ENCODE measurements around the gene ATXN1.

Gene ATXN1

DNA sequence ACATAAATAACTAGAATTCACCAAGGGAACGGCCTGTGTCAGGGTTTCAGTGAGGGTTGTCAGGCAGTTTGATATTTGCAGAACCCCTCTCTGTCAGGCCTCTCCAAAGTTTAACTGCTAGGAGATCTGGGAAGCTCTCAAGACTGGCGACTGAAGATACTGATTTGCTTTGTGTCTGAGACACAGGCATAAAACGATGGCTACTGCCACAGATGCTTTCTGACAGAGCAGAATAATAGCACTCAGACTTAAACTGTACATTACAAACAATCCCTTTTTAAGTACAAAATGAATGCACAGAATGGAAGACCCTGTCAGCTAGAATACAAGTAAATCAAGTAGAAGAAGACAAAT is 7.2 kb upstream of the ATXN1 start:
- Histone ChIP-seq H3K4me3 (replicated peaks; ENCODE audit: insufficient read depth, low read length) (no peak overlapping the region), H3K27ac (replicated peaks) (no peak overlapping the region), H3K27me3 (ENCODE audit: insufficient read depth, poor library complexity, severe bottlenecking) (no peaks in the 10 kb centered on the region)
- TF ChIP-seq SPI1 (IDR thresholded peaks at IDR 0.05; ENCODE audit: borderline replicate concordance, low read depth) (no peak), GABPA (IDR thresholded peaks at IDR 0.05; ENCODE audit: low read depth) (no peak), POLR2AphosphoS5 (IDR thresholded peaks at IDR 0.05; ENCODE audit: low read depth) (no peak)
- TF ChIP-seq, protein P1, sequence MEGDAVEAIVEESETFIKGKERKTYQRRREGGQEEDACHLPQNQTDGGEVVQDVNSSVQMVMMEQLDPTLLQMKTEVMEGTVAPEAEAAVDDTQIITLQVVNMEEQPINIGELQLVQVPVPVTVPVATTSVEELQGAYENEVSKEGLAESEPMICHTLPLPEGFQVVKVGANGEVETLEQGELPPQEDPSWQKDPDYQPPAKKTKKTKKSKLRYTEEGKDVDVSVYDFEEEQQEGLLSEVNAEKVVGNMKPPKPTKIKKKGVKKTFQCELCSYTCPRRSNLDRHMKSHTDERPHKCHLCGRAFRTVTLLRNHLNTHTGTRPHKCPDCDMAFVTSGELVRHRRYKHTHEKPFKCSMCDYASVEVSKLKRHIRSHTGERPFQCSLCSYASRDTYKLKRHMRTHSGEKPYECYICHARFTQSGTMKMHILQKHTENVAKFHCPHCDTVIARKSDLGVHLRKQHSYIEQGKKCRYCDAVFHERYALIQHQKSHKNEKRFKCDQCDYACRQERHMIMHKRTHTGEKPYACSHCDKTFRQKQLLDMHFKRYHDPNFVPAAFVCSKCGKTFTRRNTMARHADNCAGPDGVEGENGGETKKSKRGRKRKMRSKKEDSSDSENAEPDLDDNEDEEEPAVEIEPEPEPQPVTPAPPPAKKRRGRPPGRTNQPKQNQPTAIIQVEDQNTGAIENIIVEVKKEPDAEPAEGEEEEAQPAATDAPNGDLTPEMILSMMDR (IDR thresholded peaks at IDR 0.05; ENCODE audit: insufficient read depth, low read length): no peak
- TF ChIP-seq, protein P2, sequence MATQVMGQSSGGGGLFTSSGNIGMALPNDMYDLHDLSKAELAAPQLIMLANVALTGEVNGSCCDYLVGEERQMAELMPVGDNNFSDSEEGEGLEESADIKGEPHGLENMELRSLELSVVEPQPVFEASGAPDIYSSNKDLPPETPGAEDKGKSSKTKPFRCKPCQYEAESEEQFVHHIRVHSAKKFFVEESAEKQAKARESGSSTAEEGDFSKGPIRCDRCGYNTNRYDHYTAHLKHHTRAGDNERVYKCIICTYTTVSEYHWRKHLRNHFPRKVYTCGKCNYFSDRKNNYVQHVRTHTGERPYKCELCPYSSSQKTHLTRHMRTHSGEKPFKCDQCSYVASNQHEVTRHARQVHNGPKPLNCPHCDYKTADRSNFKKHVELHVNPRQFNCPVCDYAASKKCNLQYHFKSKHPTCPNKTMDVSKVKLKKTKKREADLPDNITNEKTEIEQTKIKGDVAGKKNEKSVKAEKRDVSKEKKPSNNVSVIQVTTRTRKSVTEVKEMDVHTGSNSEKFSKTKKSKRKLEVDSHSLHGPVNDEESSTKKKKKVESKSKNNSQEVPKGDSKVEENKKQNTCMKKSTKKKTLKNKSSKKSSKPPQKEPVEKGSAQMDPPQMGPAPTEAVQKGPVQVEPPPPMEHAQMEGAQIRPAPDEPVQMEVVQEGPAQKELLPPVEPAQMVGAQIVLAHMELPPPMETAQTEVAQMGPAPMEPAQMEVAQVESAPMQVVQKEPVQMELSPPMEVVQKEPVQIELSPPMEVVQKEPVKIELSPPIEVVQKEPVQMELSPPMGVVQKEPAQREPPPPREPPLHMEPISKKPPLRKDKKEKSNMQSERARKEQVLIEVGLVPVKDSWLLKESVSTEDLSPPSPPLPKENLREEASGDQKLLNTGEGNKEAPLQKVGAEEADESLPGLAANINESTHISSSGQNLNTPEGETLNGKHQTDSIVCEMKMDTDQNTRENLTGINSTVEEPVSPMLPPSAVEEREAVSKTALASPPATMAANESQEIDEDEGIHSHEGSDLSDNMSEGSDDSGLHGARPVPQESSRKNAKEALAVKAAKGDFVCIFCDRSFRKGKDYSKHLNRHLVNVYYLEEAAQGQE (IDR thresholded peaks at IDR 0.05; ENCODE audit: insufficient replicate concordance, low read depth): no peak
- no peak for DNase-seq (ENCODE audit: low read depth in 1 of 2, low spot score in 1 of 2)

DNA sequence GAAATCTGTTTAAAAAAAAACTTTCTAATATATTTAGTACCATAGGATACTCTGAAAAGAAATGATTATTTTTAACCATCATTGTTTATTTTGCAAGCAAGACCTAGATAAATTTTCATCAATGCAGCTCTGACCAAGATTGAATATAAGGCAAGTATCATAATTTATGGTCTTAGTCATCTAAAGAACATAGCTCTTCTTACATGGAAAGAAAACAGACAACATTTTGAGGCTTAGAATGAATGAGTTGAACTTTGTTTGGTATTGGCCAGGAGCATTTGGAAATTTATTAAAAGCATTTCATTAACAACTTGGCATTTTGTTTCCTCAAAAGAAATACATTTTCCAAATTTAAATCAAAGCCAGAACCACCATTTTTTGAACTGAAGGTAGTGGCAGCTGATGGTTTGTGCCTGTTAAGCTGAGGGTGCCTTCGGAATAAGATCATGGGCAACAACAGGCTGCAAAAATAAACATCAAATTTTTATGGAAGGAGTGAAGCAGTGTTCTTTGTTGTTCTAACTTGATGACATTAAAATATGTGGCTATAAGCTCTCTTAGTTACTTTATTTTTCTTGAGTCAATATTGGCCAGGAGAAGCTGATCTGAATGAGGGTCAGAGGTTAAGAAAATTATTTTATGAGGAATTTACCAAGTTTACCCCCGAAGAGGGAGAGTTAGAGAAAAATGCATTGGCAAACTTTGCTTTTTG is 6.7 kb upstream of the ATXN1 start:
- no peak overlapping the region for H3K4me3 ChIP-seq (replicated peaks; ENCODE audit: insufficient read depth, low read length)
- no peak overlapping the region for H3K27ac ChIP-seq (replicated peaks)
- no peak for DNase-seq (ENCODE audit: low read depth in 1 of 2, low spot score in 1 of 2)
- no peaks in the 10 kb centered on the region for H3K27me3 ChIP-seq (ENCODE audit: insufficient read depth, poor library complexity, severe bottlenecking)
- no peak for TF ChIP-seq SPI1 (IDR thresholded peaks at IDR 0.05; ENCODE audit: borderline replicate concordance, low read depth)
- TF ChIP-seq POLR2AphosphoS5 (IDR thresholded peaks at IDR 0.05; ENCODE audit: low read depth): no peak
- TF ChIP-seq, protein P2 (IDR thresholded peaks at IDR 0.05; ENCODE audit: insufficient replicate concordance, low read depth): no peak

DNA sequence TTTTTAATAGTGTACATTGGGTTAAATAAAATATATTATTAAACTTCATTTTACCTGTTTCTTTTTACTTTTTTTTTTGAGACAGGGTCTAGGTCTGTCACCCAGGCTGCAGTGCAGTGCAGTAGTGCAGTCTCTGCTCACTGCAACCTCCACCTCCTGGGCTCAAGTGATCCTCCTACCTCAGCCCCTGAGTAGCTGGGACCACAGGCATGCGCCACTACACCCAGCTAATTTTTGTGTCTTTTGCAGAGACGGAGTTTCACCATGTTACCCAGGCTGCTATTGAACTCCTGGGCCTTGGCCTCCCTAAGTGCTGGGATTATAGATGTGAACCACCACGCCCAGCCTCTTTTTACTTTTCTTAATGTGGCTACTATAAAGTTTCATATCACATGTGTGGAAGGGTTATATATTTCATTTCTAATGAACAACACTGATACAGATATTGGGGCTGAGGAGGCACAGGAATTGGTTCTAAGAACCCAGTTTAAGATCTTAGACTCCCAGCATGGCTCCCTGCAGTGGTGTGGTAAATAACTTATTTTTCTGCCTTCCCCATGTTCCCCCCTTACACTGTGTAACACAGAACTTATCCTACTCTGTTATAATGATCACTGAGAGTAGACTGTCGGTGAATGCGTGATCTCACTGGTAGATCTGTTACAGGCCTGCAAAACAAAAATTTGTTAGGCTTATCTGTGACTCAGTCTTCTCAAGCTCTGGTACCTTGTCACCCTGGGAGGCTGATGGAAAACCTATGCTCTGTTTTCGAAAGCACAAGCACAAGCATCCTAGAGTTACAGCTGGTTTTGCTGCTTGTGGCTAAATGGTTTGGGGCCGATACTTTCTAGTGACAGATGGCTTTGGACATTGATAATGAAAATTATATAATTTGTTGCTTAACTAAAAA is 5.8 kb upstream of the ATXN1 start:
- TF ChIP-seq POLR2AphosphoS5 (IDR thresholded peaks at IDR 0.05; ENCODE audit: low read depth) (no peak), SPI1 (IDR thresholded peaks at IDR 0.05; ENCODE audit: borderline replicate concordance, low read depth) (no peak), GABPA (IDR thresholded peaks at IDR 0.05; ENCODE audit: low read depth) (no peak)
- TF ChIP-seq, protein P1 (IDR thresholded peaks at IDR 0.05; ENCODE audit: insufficient read depth, low read length): no peak
- TF ChIP-seq, protein P2 (IDR thresholded peaks at IDR 0.05; ENCODE audit: insufficient replicate concordance, low read depth): no peak
- Histone ChIP-seq H3K27ac (replicated peaks) (no peak overlapping the region), H3K4me3 (replicated peaks; ENCODE audit: insufficient read depth, low read length) (no peak overlapping the region), H3K27me3 (ENCODE audit: insufficient read depth, poor library complexity, severe bottlenecking) (no peaks in the 10 kb centered on the region)
- DNase-seq (ENCODE audit: low read depth in 1 of 2, low spot score in 1 of 2): no peak

Measured in HL-60 (cell line).